GM19099 (cell line): ENCODE data around the gene IPCEF1.

Experiments used
- POLR2A ChIP-seq: IDR thresholded peaks from 3 replicates; pipeline ENCODE4 v1.6.1; 2011; ENCODE audit warnings: low read depth; ENCODE audit not compliant: insufficient read length; ENCODE audit errors: extremely low read depth

IPCEF1 gene

GRCh38 chr6:154358019-154358545, 1.5 kb upstream of the IPCEF1 start:
- no peak for TF ChIP-seq POLR2A

DNA sequence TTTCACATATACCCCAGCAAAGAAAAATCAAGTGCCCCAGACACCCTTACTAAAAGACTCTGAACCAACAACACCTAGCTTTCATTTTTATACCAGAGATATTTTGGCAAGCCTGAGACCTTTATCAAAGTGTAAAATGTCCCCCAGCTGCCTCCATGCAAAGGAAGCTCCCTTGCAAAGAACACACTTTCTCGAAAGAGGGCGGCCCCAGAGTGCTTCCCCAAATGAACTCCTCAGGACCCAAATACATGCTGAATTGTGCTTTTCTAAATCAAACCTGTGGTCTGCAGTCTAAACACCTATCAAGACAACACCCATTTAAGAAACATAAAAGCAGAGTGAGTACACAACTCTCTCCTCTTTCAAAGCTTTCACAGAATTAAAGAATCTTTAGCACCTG, 490 bp downstream of the IPCEF1 start:
- TF ChIP-seq POLR2A, result no peak

DNA sequence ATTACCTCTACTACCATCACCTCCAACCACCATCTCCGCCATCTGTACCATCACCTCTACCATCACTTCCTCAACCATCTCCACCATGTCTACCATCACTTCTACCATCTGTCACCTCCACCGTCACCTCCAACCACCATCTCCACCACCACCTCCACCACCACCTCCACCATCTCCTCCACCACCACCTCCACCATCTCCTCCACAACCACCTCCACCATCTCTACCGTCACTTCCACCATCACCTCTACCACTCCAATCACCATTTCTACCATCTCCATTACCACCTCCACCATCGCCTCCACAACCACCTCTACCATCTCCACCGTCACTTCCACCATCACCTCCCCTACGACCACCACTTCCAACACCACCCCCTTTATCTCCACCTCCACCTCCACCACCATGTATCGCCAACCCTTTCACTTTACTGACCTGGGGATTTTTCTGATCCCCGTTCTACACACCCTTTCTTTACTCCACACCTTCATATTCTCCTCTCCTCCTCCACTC, 2.3 kb downstream of the IPCEF1 start:
- peak; percentile 14 for TF ChIP-seq POLR2A

- TF ChIP-seq POLR2A, result no peak
Measured at GRCh38 chr6:154353626-154354025, 3.0 kb downstream of the IPCEF1 start.

DNA sequence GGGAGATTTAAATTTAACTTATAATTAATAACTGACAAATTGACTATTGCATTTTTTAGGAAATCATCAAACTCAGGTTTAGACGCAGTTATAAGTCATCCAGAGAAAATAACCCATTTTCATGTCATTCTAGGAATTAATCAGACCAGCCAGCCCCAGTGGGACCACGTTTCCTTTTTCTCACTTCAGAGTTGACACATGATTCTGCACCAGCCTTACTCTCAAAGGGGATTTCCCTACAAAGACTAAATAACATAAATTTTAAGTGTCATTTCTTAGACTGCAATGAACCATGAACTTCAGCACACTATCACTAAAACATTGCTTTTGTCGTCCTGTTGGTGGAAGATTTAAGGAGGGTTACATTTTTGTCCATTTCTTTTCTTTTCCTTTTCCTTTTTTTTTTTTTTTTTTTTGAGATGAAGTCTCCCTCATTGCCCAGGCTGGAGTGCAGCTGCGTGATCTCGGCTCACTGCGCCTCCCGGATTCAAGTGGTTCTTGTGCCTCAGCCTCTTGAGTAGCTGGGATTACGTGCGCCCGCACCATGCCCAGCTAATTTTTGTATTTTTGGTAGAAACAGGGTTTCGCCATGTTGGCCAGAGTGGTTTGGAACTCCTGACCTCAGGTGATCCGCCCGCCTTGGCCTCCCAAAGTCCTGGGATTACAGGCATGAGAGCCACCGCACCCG, 3.6 kb downstream of the IPCEF1 start:
- TF ChIP-seq POLR2A, result no peak

DNA sequence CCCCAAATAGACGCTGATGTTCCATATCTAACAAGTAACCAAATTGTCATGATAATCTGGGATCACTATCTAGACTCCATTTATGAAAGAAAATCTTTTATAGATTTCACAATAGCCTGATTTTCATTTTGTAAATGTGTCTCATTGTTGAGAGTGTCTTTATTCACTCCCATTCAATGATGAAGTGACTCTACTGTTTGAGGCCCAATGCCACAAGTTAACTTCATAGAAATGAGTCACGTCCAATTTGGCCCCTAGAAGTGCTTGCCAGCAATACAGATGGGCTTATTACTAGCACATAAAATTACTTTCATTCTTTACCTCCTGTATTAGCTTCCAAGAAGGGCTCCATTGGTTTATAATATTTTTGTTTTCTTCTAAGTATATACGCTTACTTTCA, 6.3 kb downstream of the IPCEF1 start:
- no peak for TF ChIP-seq POLR2A

GRCh38 chr6:154347981-154348380, 8.6 kb downstream of the IPCEF1 start:
- no peak for TF ChIP-seq POLR2A

- TF ChIP-seq POLR2A, result no peak
Measured at GRCh38 chr6:154345811-154346210, 10.8 kb downstream of the IPCEF1 start.

DNA sequence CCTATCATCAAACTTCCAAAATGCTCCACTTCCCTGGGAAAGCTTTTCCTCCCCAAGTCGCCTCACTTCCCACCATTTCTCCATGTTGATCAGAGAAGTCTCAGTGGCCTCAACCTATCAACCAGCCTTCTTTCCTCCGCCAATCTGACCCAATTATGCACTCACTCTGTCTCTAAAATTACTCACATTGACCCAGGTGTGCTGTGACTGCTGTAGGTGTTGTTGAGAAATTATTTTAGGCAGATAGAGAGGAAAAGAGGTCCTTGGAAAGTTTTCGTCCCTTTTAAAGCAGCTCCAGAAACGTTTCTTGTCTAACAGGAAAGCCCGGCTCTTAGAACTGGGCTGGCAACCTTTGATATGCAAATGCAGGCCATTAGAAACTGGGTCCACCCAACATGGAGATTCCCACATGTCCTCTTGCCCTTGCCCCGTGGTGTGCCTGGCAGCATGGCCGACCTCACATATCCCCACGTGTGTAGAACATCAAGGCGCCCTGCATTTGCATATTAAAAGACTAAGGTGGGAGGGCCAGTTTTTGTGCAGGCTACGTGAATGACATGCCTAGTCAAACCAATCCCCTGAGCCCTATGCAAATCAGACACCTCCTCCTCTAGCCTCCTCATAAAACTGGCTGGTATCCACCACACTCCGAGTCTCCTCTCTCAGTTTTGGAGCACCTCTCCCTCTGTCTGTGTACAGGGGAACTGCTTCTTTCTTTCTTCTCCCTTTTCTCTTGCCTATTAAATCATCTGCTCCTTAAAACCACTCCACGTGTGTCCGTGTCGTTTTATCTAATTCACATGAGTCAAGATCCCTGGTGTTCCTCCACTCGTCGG, 12.9 kb downstream of the IPCEF1 start:
- no peak for TF ChIP-seq POLR2A

DNA sequence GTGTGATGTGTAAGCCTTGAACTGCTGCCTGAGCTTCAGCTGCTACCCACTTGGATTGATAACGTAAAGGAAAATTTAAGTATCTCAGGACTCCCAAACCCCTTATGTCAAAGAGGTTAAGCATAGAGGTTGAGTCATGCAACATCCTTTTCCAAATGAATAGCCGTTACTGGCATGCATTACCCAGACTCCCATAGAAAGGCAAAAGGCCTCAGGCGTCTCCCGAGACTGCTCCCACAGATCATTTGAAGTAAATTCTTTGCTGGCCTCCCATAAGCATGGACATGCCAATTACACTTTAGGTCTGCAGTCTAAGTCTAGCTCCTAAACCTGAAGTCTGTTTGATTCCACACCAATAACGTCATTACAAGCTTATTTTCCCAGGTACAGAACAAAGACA, 14.7 kb downstream of the IPCEF1 start:
- TF ChIP-seq POLR2A, result no peak

DNA sequence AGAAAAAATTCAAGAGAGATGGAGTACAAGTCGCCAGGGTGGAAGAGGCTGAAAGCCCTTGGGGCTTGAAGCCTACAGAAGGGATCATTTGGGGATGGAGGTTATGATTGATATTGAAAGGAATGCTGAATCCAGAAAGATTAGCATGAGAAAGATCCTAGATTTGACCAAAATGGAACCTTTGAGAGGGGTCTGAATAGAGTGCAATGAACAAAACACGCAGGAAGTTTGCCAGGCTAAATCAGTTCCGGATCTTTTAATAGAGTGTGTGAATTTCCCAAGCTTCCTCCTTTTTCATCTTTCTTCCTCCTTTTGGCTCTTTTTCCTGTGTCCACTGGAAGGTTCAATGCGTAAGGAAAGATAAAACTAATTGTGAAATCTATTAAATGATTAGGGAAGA, 15.3 kb downstream of the IPCEF1 start:
- no peak for TF ChIP-seq POLR2A

- TF ChIP-seq POLR2A, result no peak
Measured at GRCh38 chr6:154337406-154338005, 19.1 kb downstream of the IPCEF1 start.

GRCh38 chr6:154331750-154332149, 24.9 kb downstream of the IPCEF1 start:
- TF ChIP-seq POLR2A, result no peak

DNA sequence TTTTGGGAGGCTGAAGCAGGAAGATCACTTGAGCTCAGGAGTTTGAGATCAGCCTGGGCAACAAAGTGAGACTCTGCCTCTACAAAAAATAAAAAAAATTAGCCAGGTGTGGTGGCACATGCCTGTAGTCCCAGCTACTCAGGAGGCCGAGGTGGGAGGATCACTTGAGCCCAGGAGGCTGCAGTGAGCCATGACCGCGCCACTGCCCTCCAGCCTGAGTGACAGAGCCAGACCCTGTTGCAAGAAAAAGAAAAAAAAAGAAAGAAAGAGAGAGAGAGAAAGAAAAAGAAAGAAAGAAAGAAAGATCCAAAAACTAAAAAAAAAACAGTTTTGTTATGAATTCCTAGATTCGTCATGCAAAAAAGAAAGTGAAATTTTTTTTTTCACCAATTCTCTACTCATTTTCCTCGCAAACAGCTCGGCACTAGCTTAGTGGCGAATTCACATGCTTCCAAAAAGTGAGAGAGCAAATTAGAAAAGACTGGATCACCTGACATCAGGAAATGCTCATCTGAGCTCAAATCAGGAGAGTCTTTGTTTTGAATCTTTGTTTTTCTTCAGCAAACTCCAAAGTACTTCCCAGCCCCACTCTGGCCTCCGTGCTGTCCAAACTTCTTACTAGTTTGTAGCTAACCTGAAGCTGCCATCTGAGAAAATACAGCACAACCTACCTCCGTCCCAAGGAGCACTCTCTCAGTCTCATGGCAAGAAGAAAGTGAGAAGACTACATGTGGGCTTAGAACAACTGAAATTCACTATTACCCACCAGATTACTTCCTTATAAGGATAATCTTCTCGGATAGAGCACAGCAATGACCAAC, 27.0 kb downstream of the IPCEF1 start:
- no peak for TF ChIP-seq POLR2A

- no peak for TF ChIP-seq POLR2A
Measured at GRCh38 chr6:154325142-154325541, 31.5 kb downstream of the IPCEF1 start.
